Stimulated activated CD8-positive, alpha-beta memory T cell treated with anti-CD3 and anti-CD28 coated beads, Interleukin-12 subunit alpha, Interleukin-12 subunit beta, amount 100 ng/mL, for 4 hours (primary cell): ENCODE results near the gene C1QTNF8.
A peak's percentile ranks its signal among the peaks of the same experiment; 100 is the strongest.

Source experiments
- DNase-seq: peaks from one replicate; pipeline ENCODE4 v3.0.0-alpha.2; 2020; ENCODE audit warnings: low read depth

C1QTNF8 gene

DNA sequence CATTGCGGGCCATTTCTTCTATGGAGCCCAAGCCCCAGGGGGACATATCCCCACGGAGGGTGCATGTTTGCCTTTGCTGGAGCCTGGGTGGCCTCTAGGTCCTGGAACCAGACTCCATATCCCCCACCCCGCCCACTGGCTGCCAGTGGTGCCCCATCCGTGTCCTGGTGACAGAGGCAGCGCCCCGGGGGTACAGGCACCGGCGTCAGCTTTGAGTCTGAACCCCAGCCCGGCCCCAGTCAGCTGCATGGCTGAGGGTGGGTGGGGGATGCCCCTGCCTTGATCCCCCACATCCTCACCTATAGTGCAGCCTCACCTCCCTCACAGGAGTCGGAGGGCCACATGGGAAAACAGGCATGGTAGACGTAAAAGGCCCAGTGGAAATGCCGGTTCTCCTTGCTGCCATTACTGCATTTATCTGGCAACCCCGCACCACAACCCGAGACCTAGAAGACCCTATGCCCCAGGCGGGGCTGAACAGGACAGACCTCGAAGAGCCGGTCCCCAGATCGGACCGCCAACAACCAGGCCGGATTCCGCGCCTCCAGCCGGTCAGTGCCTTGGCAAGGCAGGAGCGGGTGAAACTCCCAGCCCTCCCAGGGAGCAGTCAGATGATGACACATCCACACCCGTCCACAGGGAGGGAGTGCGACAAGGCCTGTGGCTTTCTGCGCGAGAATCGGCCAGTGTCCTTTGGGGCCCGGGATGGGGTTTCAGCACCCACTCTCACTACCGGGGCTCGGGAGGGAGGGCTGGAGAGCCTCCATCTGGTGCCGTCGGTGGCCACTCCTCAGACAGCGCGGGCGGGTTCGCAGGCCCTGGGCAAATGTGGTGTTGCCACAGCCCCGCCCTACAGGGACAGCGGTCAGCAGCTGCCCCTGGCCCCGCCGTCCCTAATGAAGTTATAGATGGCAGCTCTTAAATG lies 35.4 kb downstream of the C1QTNF8 start:
- DNase-seq = no peak

DNA sequence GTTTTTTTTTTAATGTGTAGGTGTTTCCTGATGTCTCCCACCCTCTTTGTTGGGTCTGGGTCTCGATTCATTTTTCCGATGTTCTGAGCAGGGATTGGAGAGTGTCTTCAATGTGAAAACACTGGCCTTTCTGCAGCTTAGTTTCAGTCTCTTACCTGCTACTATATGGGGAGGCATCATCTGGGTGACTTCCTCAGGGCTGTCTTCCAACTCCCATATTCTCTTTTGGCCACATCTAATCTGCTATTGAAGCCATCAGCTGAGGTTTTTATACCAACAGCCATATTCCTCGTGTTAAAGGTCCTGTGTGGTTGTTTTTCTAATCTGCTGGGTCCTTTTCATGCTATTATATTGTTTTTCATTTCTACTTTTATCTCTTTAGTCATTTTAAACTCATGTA lies 36.7 kb downstream of the C1QTNF8 start:
- DNase-seq = no peak

DNA sequence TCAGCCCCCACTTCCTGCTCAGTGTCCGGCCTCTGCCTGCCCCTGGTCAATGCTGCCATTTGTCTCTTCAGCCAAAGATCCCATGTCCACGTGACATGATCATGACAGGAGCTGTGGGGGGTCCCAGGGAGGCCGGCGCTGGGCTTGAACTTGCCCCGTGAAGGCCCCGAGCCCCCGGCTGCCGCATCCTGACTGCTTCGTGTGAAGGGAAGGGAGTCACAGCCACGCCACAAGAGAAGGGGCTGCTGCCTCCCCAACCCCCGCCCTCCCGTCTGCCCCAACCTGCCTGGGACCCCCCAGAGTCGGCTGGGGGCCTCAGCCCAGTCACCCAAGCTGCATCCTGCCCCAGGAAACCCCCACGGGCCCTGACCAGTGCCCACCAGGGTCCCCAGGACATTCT lies 37.8 kb downstream of the C1QTNF8 start:
- DNase-seq = no peak

DNA sequence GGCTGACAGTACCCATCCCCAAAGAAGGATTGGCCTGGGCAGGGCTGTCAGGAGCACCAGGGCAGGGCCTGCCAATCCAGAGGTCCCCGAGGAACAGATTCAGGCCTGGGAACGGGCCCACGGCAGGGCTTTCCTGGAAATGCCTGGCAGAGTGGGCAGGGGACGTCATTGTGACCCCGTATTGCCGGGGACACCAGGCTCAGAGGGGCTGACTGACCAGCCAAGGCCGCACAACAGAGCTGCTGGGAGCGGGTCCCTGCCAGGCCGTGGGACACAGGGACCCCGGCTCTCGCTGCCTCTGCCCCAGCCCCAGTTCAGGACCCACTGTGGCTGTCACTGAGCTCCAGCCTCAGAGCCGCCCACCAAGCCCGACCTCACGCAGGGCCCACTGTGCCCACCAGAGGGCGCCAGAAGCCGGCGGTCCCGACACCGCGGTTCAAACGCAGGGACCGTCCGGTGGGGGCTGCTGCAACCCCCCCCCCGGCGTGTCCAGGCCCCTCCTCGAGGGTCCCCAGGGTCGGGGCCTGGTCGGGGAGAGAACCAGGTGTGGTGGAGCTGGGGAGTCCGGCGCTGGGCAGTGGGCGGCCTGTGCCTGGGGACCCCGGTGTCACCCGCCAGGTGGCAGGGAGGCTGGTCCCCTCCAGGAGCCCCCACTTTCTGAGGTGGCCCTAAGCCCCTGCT lies 38.7 kb downstream of the C1QTNF8 start:
- DNase-seq = peak; percentile 46

DNA sequence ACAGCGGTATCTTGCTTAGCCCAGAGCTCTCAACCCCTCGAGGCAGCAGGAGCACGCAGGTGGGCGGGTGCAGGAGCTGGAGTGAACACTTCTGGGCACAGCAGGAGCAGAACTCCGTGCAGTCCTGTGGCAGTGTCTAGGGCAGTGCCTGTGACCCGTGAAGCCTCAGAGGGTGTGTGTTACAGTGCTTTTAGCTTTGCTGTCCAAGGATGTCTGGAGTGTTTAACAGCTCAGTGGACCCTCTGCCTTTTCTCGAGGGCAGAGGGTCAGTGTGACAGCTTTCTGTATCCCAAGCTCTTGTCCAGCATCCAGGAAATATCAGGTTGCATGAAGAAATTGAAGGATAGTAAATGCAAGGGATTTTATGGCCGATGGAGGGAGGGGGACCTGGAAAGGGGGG lies 39.8 kb downstream of the C1QTNF8 start:
- no peak for DNase-seq

DNA sequence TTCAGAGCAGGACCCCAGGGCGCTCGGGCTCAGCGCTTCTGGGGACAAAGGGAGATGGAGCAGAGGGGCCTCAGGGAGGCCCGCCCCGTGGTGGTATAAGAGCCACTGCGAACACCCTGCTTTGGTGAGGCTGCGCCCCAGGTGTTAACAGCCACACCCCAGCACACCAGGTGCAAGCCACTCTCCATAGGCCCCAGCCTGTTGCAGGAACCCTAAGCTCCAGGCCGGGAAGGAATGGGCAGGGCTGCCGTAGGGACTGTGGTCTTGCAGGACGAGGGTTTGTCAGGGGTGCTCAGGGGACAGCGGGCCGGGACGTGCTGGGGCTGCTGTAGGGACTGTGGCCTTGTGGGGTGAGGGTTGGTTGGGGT lies 40.5 kb downstream of the C1QTNF8 start:
- DNase-seq = no peak

DNA sequence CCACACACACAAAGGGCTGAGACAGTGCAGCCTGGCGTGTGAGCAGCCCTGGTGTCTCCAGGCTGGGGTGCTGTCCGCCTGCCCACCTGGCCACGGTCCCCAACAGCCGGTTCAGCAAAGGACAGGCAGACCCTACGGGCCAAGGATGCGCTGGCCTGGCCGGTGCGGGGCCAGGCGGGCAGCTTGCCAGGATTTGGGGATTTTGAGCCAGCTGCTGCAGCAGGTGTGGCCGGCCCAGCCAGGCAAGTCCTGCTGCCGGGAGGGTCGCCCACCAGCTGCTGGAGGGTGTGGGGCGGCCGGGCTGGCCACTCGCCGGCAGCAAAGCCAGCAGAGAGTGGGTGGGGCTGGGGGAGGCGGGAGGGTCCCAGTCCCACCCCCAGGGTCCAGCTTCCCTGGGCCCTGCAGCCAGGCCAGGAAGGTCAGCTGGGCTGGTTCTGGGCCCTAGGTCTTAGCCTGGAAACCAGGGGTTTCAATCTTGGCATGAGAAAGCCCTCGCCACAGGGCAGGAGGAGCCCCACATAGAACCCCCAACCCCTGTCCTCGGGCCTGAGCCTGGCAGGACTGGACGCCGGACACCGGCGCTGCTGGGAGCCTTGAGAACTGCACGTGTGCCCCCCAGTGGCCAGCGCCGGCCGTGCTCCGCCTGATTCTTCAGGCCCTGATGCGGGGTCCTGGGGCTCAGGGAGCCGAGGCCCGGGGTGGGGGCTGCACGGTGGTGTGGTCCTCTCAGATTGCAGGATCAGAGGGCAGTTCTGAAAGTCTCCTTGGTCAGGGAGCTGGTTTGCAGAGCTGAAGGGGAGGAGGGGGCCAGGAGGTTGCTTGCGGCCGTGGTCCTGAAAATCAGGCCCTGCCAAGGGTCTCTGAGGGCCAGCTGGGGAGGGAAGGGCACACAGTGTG lies 41.1 kb downstream of the C1QTNF8 start:
- no peak for DNase-seq

DNA sequence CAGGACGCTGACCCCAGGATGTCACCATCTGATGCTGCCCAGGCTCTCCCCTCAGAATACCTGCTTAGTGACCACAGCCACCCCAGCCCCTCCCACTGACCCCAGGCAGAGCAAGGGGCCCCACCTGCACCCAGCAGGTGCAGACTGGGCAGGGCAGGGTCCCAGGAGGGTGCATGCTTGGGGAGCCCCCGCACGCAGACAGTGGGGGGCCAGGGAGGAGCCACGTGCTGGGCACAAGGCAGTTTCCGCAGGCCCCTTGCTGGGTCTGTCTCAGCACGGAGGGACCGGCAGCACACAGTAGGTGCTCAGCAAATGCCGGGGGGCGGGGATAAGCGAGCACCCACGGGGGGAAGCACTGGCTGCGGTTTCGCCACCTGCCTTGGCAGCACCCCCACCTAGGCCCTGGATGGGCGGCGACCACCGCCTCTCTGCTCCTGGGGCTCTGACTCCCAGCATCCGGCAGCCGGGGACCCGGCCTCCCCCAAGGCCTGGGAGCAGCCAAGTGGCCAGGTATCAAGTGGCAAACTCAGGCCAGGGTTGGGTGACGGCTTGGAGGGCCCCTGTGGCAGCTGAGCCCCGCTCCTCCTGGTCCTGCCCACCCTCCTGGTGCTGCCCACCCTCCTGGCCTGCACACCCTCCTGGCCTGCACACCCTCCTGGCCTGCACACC lies 42.2 kb downstream of the C1QTNF8 start:
- no peak for DNase-seq

DNA sequence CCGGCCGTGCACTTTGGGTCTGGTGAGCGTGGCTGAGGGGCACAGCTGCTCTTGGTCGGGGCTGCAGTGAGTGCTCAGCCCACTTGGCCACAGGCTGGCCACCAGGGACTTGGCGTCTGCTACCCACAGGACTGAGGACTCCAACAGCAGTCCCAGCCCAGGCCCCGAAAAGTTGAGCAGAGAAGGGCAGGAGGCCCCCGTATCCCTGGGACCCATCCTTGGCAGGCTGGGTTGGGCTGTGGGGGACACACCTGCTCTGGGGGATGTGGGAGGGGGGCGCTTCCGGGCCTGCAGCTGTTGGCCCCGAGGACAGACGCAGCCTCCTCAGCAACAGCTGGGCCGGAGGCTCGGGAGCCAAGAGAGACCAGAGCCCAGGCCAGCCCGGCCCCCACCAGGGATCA lies 42.9 kb downstream of the C1QTNF8 start:
- no peak for DNase-seq

DNA sequence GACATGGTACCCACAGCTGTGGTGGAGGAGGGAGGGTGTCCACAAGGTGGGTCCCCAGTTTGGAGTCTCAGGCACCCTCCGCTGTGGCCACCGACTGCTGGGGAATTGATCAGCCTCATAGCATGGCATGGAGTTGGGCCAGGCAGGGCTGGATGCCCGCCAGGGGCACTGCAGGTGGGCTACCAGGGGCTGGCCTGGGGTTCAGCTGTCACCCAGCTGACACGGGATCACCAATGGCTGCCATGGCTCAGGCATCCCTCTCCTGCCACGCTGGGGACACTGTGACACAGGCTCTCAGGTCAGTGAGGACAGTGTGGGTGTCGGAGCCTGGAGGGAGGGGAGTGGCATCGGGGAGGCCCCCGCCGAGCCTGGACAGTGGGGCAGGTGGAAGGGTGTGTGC lies 43.3 kb downstream of the C1QTNF8 start:
- DNase-seq = no peak

DNA sequence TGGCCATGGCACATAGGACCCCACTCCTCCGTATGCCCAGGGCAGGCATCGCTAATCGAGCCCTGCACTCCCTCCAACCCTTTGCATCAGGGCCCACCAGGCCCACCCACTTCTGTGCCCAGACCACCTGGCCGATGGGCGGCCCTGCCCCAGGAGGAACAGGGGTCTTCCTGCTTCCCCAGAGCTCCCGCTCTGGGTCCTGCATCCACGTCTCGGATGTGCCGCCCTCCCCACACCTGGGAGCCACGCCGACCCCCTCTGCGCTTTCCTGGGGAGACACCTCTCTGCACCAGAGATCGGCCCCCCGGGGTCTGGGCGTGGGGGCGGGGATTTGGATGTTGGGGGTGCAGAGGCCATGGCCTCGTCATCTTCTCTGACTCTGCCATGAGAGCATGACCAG lies 44.6 kb downstream of the C1QTNF8 start:
- no peak for DNase-seq

DNA sequence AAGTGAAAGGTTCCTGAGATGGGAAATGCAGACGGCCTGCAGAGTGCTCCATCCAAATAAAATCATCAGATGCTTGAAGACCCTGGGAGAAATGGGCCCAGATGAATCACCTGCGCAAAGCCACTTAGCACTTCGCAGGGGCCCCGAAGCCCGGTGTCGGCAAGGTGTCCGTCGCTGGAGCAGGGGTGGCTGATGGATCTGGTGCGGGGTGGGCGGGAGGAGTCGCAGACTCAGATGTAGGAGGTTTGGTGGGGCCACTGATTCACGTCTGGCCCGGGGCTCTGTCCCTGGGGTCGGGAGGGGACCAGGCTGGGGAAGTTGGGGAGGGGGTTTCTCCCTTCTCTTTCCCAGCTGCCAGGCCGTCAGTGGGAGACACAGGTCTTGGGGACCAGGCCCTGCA lies 45.1 kb downstream of the C1QTNF8 start:
- DNase-seq = no peak

DNA sequence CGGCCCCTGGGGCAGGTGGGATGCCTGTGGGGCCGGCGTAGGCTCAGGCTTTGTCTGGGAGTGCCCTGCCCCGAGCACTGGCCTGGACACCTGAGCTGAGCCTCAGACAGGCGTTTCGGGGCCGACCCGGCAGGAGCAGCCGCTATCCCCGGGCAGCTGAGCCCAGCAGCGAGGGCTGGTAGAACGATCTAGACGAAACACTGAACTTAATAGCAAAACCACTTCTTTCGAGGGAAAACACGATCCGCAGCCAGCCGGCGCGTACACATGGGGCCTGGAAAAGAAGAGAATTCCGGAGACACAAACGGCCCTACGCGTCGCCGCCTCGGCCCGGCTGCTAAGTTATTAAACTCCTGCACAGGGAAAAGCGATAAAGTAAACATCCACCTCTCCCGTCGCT lies 45.5 kb downstream of the C1QTNF8 start:
- DNase-seq = no peak

DNA sequence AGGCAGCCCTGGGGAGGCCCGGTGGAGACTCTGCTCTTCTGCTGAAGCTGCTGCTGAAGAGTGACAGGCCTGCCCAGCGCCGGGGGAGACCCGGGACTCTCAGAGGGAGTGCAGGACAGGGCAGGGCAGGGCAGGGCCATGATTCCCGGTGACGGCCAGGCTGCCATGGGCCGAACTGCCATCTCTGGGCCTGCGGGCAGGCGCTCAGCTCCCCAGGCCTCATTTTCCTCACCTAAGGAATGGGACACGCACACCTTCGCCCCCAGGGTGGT lies 46.1 kb downstream of the C1QTNF8 start:
- no peak for DNase-seq

DNA sequence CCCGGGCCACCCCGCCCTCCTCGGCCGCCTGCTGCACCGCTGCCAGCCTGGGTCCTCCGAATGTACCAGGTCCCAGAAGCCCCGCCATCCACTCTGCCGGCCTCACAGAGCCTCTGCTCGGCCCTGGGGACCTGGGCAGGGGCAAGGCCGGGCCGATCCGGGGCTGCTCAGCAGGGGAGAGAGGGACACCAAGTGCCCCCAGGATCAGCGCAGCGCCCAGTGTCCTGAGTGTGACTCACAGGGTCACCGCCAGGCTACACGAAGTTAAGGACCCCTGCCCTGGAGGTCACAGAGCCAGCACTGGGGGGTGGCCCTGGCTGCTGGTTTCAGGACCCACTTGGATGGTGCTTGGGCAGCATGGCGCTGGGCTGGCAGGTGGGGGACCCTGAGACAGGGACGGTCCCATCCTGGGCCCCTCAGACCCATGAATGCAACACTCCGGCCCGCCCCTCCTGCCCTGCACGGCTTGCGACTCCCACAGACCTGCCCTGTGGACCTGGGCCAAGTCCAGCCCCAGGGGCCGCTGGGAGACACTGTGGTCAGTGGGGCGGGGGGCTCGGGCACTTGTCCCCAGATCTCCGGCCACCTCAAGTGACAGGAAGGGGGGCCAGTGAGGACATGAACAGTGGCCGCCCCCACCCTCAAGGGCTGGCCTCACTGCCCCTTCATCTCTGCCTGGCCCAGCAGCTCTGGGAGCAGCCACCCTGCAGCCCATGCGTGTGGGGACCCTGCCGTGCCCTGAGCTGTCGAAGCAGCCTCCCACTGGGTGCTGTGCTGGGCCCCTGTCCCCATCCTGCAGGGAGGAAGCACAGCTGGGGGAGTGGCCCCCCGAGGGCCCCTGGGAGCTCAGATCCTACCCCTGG lies 46.7 kb downstream of the C1QTNF8 start:
- DNase-seq = no peak

DNA sequence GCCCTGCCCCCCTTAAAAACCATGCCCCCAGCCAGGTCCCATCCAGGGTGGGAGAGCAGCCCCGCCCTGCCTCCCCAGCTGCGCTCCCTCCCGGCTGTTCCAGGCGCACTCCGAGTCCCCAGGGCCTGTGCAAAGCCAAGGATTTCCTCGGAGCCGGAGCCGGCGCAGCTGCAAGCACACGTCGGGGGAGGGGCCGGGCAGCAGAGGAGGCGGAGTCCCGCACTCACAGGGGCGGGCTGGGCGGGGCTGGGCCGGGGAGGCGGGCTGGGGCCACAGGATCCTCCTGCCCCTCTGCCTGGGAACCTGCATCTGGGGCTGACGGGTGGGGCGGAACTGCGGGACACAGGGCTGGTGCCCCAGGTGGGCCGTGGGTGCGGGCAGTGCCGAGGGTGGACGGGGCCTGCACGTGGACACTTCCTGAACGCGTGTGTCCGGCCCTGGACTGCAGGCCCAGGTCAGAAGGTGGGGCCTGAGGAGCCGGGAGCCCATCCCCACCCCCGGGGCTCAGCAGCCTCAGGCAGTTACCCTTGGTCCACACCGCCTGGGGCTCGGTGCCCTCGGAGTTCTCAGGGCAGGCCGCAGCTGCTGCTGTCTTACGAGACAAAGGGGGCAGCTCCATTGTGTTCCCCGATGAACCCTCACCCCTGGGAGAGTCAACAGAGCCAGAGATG lies 47.5 kb downstream of the C1QTNF8 start:
- no peak for DNase-seq

DNA sequence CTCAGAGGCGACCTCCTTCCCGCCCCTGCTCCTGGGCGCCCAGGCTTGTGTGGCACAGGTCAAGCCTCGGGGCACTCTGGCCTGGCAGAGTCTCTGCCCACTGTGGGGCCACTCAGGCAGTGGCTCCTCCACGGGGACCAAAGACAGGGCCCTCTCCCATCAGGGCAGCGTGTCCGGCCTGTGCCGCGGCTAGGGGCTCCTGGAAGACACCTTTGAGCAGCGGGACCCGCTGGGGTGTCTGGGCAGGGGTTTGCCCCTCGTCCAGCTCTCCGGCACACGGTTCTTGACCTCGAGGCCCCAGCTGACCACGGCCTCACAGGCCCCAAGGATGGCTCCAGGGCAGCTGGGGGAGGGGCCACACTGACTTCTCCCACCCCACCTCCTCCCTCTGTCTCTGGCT lies 48.2 kb downstream of the C1QTNF8 start:
- no peak for DNase-seq

DNA sequence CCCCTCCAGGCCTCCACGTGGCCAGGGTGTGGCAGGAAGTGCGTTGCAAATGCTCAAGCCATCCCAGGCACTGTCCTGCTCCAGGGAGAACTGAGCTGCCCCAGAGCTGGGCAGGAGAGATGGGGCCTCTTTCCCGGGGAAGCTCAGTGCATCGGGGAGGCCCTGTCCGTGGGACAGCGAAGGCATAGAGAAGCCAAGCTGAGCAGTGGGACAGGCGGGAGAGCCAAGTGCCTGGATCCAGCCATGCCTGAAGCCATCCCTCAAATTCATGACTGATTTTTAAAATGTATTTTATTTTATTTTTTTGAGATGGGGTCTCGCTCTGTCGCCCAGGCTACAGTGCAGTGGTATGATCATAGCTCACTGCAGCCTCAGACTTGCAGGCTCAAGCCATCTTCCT lies 48.9 kb downstream of the C1QTNF8 start:
- DNase-seq = no peak

DNA sequence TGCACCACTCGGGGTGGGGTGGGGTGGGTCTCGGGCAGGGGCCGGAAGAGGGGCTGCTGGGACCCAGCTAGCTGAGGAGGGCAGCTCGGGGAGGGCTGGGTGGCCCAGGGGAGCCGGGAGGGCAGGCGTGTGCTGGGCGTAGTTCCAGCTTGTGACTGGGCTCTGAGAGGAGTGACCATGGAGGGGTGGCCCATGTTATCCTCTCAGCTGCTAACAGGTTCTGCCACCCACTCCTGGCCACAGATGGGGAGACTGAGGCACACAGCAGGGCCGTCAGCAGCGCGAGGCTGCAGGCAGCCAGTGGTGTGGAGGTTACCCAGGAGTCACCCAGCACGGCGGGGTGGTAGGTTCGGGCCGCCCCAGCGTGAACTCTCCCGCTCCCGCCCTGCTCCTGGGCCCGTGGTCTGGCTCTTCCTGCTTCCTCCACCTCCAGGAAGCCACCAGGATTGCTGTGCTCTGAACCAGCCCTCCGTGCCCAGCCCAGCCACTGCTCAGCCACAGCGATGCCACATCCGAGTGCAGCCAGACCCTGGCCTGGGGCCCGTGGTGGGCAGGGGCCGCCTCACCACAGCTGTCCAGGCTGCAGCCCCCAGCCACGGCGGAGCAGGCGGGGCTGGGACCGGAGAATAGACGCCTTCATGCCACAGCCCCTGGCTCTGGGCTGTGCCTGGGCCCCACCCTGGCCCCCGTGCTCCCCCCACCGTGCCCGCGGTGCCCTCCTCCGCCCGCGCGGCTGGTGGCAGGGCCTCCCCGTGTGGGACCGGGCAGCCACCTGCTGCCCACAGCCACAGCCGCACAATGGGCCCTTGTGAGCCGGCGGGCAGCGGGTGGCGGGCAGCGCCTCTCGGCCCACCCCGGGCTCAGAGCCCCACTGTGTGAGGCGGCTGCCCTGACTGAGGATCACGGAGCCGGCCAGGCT lies 49.8 kb downstream of the C1QTNF8 start:
- DNase-seq = no peak
